ENCODE measurements around the gene KLHL22. TPM values are rescaled to one million over a fixed set of nuclear protein-coding genes. Genes with fewer than 3 reads are reported as not detected.

The KLHL22 gene
- total RNA-seq, 6 donors from 2014 or later = 17.5 to 48.2 (median 22.7) TPM

DNA sequence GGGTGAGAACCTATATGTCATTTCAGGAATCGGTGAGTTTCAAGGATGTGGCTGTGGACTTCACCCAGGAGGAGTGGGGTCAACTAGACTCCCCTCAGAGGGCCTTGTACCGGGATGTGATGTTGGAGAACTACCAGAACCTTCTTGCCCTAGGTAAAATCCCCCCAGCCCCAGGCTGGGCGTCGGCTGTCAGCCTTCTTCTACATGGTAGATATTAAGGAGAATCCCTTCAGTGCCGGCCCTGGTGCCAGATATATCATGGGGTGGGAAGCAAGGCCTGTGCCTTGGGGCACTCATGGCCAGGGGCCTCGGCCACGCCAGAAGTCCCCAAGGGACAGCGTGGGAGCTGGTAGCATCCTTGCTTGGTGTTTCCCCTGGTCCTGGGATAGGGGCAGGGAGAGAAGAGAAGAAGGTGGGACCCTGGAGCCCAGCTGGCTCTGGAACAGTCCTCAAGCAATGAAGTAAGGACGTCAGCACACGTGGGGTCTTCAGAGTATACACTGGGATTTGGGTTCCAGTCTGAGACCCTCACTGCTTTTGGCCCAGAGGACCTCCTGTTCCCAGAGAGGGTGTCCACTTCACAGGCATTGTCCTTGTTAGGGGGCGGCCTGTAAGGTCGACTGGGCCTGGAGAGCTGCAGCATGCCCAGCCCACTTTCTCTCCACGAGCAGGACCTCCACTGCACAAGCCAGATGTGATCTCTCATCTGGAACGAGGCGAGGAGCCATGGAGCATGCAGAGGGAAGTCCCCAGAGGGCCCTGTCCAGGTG lies 94.8 kb downstream of the KLHL22 start:
- ATAC-seq (ENCODE audit: low FRiP score in 2 of 2) (no peak), DNase-seq (no peak)
- H3K27ac ChIP-seq = no peak overlapping the region
- no peaks in the 10 kb centered on the region for H3K9me3 ChIP-seq
- no peak overlapping the region for H3K4me3 ChIP-seq
- no peak for TF ChIP-seq POLR2AphosphoS5 (IDR thresholded peaks at IDR 0.05)
- TF ChIP-seq EP300 (IDR thresholded peaks at IDR 0.05) = no peak
- TF ChIP-seq POLR2A (IDR thresholded peaks at IDR 0.05) = no peak
- TF ChIP-seq, protein P1, sequence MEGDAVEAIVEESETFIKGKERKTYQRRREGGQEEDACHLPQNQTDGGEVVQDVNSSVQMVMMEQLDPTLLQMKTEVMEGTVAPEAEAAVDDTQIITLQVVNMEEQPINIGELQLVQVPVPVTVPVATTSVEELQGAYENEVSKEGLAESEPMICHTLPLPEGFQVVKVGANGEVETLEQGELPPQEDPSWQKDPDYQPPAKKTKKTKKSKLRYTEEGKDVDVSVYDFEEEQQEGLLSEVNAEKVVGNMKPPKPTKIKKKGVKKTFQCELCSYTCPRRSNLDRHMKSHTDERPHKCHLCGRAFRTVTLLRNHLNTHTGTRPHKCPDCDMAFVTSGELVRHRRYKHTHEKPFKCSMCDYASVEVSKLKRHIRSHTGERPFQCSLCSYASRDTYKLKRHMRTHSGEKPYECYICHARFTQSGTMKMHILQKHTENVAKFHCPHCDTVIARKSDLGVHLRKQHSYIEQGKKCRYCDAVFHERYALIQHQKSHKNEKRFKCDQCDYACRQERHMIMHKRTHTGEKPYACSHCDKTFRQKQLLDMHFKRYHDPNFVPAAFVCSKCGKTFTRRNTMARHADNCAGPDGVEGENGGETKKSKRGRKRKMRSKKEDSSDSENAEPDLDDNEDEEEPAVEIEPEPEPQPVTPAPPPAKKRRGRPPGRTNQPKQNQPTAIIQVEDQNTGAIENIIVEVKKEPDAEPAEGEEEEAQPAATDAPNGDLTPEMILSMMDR (IDR thresholded peaks at IDR 0.05) = no peak
- peaks cover 0 to 29% (median 8%) of the 10 kb centered on the region in 4 donors for H3K36me3 ChIP-seq
- H3K27me3 ChIP-seq = no peaks in the 10 kb centered on the region
- peaks cover 2 to 13% (median 7%) of the 10 kb centered on the region in 4 donors for H3K4me1 ChIP-seq
- 91 to 92% methylated on average over 8 to 15 of the region's 15 CpGs for WGBS, 2 donors

DNA sequence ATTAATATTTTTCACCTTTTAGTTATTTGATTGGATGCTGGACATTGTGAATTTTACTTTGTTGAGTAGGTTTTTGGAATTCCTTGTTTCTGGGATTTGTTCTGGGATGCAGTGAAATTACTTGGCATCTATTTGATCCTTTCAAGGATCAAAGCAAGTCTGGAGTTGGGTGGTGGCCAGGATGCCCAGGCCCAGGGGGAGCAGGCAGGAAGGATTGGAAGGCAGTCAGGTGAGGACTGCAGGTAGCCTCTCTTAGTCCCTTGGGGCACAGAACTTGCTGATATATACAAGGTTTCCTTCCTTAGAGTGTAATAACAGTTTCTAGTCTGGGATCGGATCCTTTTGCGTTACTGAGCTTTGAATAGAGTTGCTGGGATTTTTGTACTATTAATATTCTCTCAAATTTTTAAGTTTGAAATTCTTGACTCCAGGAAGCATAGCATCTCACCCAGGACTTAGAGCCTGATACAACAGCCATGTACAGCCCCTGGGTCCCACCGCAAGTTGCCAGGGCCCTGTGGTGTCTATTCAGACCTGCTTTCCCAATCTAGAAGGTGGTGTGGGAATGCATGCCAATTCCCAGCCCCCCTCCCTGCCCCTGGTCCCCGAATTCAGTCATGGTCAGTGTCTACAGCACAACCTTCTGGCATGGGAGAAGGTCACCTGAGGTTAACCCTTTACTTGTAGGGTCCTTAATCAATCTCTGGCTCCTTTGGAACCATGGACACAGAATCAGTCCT lies 95.6 kb downstream of the KLHL22 start:
- no peaks in the 10 kb centered on the region for H3K27me3 ChIP-seq
- peaks cover 0 to 21% (median 4%) of the 10 kb centered on the region in 4 donors for H3K36me3 ChIP-seq
- no peak for TF ChIP-seq POLR2AphosphoS5 (IDR thresholded peaks at IDR 0.05)
- TF ChIP-seq EP300 (IDR thresholded peaks at IDR 0.05) = no peak
- TF ChIP-seq, protein P1 (IDR thresholded peaks at IDR 0.05) = no peak
- TF ChIP-seq POLR2A (IDR thresholded peaks at IDR 0.05) = no peak
- no peak for DNase-seq
- no peak for ATAC-seq (ENCODE audit: low FRiP score in 2 of 2)
- peak overlapping the region in 1 of 4 donors; percentile 26 for H3K27ac ChIP-seq
- H3K9me3 ChIP-seq = no peaks in the 10 kb centered on the region
- WGBS, 2 donors = 81 to 97% methylated on average over 3 to 4 of the region's 4 CpGs
- no peak overlapping the region for H3K4me3 ChIP-seq
- peaks cover 7 to 19% (median 15%) of the 10 kb centered on the region in 4 donors for H3K4me1 ChIP-seq

DNA sequence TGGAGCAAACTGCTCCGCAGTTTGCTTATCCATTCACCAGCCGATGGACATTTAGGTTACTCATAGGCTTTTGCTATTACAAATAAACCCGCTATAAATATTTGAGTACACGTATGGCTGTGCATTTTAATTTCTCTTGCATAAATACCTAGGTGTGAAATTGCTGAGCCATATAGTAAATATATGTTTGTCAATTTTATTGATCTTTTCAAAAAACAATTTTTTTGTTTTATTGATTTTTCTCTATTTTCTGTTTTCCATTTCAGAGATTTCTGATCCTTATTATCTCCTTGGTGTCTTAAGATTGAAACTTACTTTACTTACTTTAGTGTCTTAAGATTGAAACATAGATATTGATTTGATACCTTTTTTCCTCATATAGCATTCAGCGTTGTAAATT lies 97.2 kb downstream of the KLHL22 start:
- TF ChIP-seq POLR2AphosphoS5 (IDR thresholded peaks at IDR 0.05) (no peak), POLR2A (IDR thresholded peaks at IDR 0.05) (no peak), EP300 (IDR thresholded peaks at IDR 0.05) (no peak)
- TF ChIP-seq, protein P1 (IDR thresholded peaks at IDR 0.05) = no peak
- Histone ChIP-seq H3K36me3 (peaks cover 0 to 9% (median 2%) of the 10 kb centered on the region in 4 donors), H3K4me1 (peaks cover 15 to 29% (median 24%) of the 10 kb centered on the region in 4 donors), H3K27ac (no peak overlapping the region), H3K9me3 (no peaks in the 10 kb centered on the region), H3K27me3 (no peaks in the 10 kb centered on the region), H3K4me3 (no peak overlapping the region)
- 98 to 100% methylated on average over 5 of the region's 5 CpGs for WGBS, 2 donors
- DNase-seq (no peak), ATAC-seq (ENCODE audit: low FRiP score in 2 of 2) (no peak)

GRCh38 chr22:20397498-20397897 lies 98.1 kb downstream of the KLHL22 start:
- ATAC-seq (ENCODE audit: low FRiP score in 2 of 2) (no peak), DNase-seq (no peak)
- Histone ChIP-seq H3K4me3 (no peak overlapping the region), H3K27me3 (no peaks in the 10 kb centered on the region), H3K4me1 (peaks cover 17 to 32% (median 27%) of the 10 kb centered on the region in 4 donors), H3K9me3 (no peaks in the 10 kb centered on the region), H3K36me3 (peaks cover 0 to 9% (median 0%) of the 10 kb centered on the region in 4 donors), H3K27ac (no peak overlapping the region)
- TF ChIP-seq, protein P1 (IDR thresholded peaks at IDR 0.05) = no peak
- TF ChIP-seq EP300 (IDR thresholded peaks at IDR 0.05) (no peak), POLR2AphosphoS5 (IDR thresholded peaks at IDR 0.05) (no peak), POLR2A (IDR thresholded peaks at IDR 0.05) (no peak)
- WGBS, 2 donors = 92 to 95% methylated on average over 2 of the region's 2 CpGs
